ENCODE measurements around the gene NDUFB8. TPM values are rescaled to one million over a fixed set of nuclear protein-coding genes. Genes with fewer than 3 reads are reported as not detected.

The NDUFB8 gene
- total RNA-seq, 1 donor from 2014 or later = 195 TPM

DNA sequence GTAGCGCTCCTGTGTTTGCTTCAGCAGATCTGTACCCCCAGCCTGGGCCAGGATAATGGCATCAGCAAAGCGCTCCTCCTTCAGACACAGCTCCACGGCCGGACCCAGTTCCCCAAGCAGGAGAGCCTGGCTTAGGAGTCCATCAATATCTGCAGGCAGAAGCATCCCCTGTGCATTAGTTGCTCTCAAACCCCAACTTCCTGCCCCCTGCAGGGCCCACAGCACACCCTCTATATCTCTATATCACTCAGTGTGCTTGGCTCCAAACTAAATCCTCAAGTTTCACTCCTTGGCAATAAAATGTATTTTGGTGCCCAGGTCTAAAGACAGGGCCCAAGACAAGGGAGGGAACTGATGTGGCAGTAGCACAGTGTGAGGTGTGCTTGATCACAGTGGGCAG lies 31.6 kb downstream of the NDUFB8 start:
- Mint-ChIP-seq H3K36me3 (peaks cover 32% of the 10 kb centered on the region), H3K9me3 (no peaks in the 10 kb centered on the region), H3K4me3 (no peak overlapping the region), H3K27ac (no peak overlapping the region), H3K4me1 (ENCODE audit: unreplicated experiment) (peaks cover 12% of the 10 kb centered on the region), H3K27me3 (no peaks in the 10 kb centered on the region)
- DNase-seq (ENCODE audit: extremely low spot score, unreplicated experiment) = no peak
- TF ChIP-seq CTCF (conservative IDR thresholded peaks at IDR 0.05) = no peak

DNA sequence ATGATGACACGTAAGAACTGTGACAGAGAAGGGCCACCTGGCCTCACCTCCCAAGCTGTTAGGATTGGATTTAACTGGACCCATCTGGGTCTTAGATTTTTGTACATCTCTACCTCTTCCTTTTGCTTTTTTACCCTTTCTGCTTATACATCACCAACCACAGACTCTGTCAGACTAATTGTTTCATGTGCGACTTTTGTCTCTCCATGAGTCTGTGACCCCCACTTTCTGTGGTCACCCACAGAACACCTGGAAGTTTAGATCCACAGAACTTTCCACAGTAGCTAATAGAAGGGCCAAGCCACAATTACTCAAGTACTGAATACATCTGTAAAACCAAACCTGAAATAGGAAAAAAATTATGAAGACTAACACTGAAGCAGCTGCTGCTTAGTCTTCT lies 33.1 kb downstream of the NDUFB8 start:
- H3K36me3 Mint-ChIP-seq = peaks cover 23% of the 10 kb centered on the region
- TF ChIP-seq CTCF (conservative IDR thresholded peaks at IDR 0.05) = no peak
- H3K27ac Mint-ChIP-seq = no peak overlapping the region
- H3K4me1 Mint-ChIP-seq (ENCODE audit: unreplicated experiment) = peaks cover 5% of the 10 kb centered on the region
- DNase-seq (ENCODE audit: extremely low spot score, unreplicated experiment) = no peak
- H3K27me3 Mint-ChIP-seq = no peaks in the 10 kb centered on the region
- H3K9me3 Mint-ChIP-seq = no peaks in the 10 kb centered on the region
- no peak overlapping the region for H3K4me3 Mint-ChIP-seq

GRCh38 chr10:100490531-100490930 lies 39.1 kb downstream of the NDUFB8 start:
- no peak for TF ChIP-seq CTCF (conservative IDR thresholded peaks at IDR 0.05)
- Mint-ChIP-seq H3K4me1 (ENCODE audit: unreplicated experiment) (peaks cover 6% of the 10 kb centered on the region), H3K27me3 (peaks cover 13% of the 10 kb centered on the region), H3K9me3 (no peaks in the 10 kb centered on the region), H3K4me3 (no peak overlapping the region), H3K36me3 (peaks cover 35% of the 10 kb centered on the region), H3K27ac (no peak overlapping the region)
- no peak for DNase-seq (ENCODE audit: extremely low spot score, unreplicated experiment)

- Mint-ChIP-seq H3K36me3 (peaks cover 32% of the 10 kb centered on the region), H3K4me3 (no peak overlapping the region), H3K27me3 (peaks cover 22% of the 10 kb centered on the region)
Measured at GRCh38 chr10:100489396-100489795, 40.3 kb downstream of the NDUFB8 start.

GRCh38 chr10:100487529-100487928 lies 42.1 kb downstream of the NDUFB8 start:
- H3K4me3 Mint-ChIP-seq = no peak overlapping the region
- TF ChIP-seq CTCF (conservative IDR thresholded peaks at IDR 0.05) = no peak
- H3K36me3 Mint-ChIP-seq = peaks cover 27% of the 10 kb centered on the region
- peaks cover 15% of the 10 kb centered on the region for H3K4me1 Mint-ChIP-seq (ENCODE audit: unreplicated experiment)
- H3K27ac Mint-ChIP-seq = no peak overlapping the region
- no peaks in the 10 kb centered on the region for H3K9me3 Mint-ChIP-seq
- no peak for DNase-seq (ENCODE audit: extremely low spot score, unreplicated experiment)
- H3K27me3 Mint-ChIP-seq = peaks cover 40% of the 10 kb centered on the region

More at GRCh38 chr10:100489396-100489795, 40.3 kb downstream of the NDUFB8 start:
- Mint-ChIP-seq H3K9me3 (no peaks in the 10 kb centered on the region), H3K4me1 (ENCODE audit: unreplicated experiment) (peaks cover 9% of the 10 kb centered on the region), H3K27ac (no peak overlapping the region)
- no peak for TF ChIP-seq CTCF (conservative IDR thresholded peaks at IDR 0.05)
- DNase-seq (ENCODE audit: extremely low spot score, unreplicated experiment) = no peak

All from type B pancreatic cell (in vitro differentiated cells).